ENCODE data around the gene SYTL4. TPM values are rescaled to one million over a fixed set of nuclear protein-coding genes. Genes with fewer than 3 reads are reported as not detected.
"Not testable (repeated sequence)": the region's sequence is repeated elsewhere in the genome, so short reads cannot be mapped to it uniquely, and the experiment has no call there.

Gene SYTL4
- 8.0 and 9.7 TPM in 2 replicates for total RNA-seq (2014; rRNA removed; shearing (Covaris generic))

DNA sequence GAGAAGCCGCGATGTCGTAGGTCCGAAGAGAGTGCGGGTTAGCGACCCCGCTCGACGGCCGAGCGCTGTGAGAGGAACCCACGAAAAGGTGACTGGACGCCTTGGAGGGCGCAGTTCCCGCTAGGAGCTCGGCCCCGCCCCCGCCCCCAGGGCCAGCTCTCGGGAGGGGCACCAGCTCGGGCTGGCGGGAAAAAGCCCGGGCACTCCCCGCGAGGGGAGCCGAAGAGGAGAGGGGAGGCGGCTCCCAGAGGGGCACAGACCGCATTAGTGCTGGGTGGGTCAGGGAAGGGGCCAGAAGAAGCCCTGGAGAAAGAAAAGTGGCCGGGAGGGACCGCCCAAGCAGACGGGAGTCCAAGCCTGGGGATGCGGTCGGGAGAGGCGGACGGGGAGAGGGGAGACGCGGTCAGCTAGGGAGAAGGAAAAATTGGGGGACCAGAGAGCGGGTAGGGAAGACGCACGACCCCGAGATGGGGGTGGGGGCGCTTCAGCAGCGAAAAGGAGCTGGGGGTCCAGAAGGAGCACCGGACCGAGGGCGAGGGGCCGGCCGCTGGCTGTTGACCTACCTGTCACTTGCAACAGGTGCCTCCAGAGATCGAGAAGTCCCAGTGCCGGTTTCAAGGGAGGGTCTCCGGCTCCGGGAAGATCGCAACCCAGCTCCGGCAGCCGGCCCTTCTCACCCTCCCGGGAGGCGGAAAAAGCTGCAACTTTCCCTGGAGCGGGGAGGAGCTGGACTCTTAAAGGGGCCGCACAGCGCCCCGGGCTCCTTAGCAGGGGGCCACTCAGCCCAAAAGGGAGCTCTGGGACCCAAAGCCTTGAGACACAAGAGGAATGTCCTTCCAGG is at the start of gene SYTL4:
TSS of gene SYTL4 (minus strand) at position 681 of the 841 bp plus-strand sequence. CDS start 30,084 bp downstream, outside the sequence.
- Histone ChIP-seq H3K27ac (no peak within 1 kb of the TSS), H3K36me3 (no peaks in the 10 kb centered on the region), H3K4me3 (peak within 1 kb of the TSS; percentile 52), H3K27me3 (replicated peaks) (no peaks in the 10 kb centered on the region), H3K9me3 (replicated peaks) (no peaks in the 10 kb centered on the region), H3K4me1 (replicated peaks) (no peaks in the 10 kb centered on the region)
- DNase-seq (ENCODE audit: low read depth in 1 of 2, low spot score in 2 of 2), result peak; percentile 19 to 40

- DNase-seq (ENCODE audit: low read depth in 1 of 2, low spot score in 2 of 2); H3K36me3 ChIP-seq; H3K27me3 ChIP-seq (replicated peaks): not testable (repeated sequence)
Measured at GRCh38 chrX:100769439-100769838, 37.5 kb upstream of the SYTL4 start.

DNA sequence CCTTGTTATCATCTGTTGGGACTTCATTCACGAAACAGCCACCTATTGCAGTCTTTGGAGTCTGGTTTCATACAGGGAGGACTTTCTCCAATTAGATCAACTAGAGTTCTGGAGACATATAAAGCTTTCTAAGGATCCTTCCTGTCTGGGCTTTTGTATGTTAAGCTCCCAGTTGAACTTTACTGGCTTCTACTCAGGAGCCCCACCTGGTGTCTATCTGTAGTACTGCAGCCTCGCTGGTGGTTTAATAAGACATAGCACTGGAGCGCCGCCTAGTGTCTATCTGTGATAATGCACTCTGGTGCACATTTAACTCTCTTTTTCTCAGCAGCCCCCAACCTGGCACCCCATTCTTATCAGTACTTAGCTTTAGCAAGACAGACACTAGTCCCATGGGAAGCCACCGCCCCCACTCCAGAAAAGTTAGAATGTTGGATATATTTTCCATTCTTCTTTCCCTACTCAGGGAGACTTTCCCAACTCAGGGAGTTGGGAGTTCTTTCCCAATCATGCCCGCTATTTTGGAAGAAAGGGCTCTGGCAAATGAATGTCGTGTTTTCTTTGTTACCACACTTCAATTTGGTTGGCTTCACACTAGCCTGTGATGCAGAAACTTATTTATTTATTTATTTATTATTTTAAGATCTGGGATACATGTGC is 36.9 kb upstream of the SYTL4 start:
- no peaks in the 10 kb centered on the region for H3K4me1 ChIP-seq (replicated peaks)
- DNase-seq (ENCODE audit: low read depth in 1 of 2, low spot score in 2 of 2), result peak; percentile 44 to 76
- H3K27ac ChIP-seq, result no peak overlapping the region

More at GRCh38 chrX:100769439-100769838, 37.5 kb upstream of the SYTL4 start:
- not testable (repeated sequence) for H3K9me3 ChIP-seq (replicated peaks); H3K4me1 ChIP-seq (replicated peaks); H3K27ac ChIP-seq; H3K4me3 ChIP-seq

GRCh38 chrX:100750883-100751282 is 19.0 kb upstream of the SYTL4 start:
- H3K4me3 ChIP-seq, result no peak overlapping the region

More for the DNA sequence above, 36.9 kb upstream of the SYTL4 start:
- H3K36me3 ChIP-seq, result no peaks in the 10 kb centered on the region
- H3K9me3 ChIP-seq (replicated peaks), result no peaks in the 10 kb centered on the region
- H3K4me3 ChIP-seq, result no peak overlapping the region
- H3K27me3 ChIP-seq (replicated peaks), result no peaks in the 10 kb centered on the region

DNA sequence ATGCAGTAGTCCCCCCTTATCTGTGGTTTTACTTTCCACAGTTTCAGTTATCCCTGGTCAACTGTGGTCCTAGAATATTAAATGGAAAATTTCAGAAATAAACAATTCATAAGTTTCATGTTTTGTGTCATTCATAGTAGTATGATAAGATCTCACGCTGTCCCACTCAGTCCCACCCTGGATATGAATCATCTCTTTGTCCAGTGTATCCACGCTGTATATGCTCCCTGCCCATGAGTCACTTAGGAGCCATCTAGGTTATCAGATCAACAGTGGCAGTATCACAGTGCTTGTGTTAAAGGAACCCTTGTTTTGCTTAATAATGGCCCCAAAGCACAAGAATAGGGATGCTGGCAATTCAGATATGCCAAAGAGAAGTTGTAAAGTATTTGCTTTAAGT is 16.2 kb upstream of the SYTL4 start:
- no peaks in the 10 kb centered on the region for H3K9me3 ChIP-seq (replicated peaks)
- no peak for DNase-seq (ENCODE audit: low read depth in 1 of 2, low spot score in 2 of 2)
- no peak overlapping the region for H3K27ac ChIP-seq
- no peaks in the 10 kb centered on the region for H3K27me3 ChIP-seq (replicated peaks)
- H3K4me1 ChIP-seq (replicated peaks), result peaks cover 19% of the 10 kb centered on the region
- no peak overlapping the region for H3K4me3 ChIP-seq
- no peaks in the 10 kb centered on the region for H3K36me3 ChIP-seq

More at GRCh38 chrX:100750883-100751282, 19.0 kb upstream of the SYTL4 start:
- no peaks in the 10 kb centered on the region for H3K27me3 ChIP-seq (replicated peaks)
- peaks cover 14% of the 10 kb centered on the region for H3K4me1 ChIP-seq (replicated peaks)
- H3K27ac ChIP-seq, result no peak overlapping the region
- DNase-seq (ENCODE audit: low read depth in 1 of 2, low spot score in 2 of 2), result no peak
- H3K9me3 ChIP-seq (replicated peaks), result no peaks in the 10 kb centered on the region
- no peaks in the 10 kb centered on the region for H3K36me3 ChIP-seq

GRCh38 chrX:100747703-100748102 is 15.8 kb upstream of the SYTL4 start:
- no peak for DNase-seq (ENCODE audit: low read depth in 1 of 2, low spot score in 2 of 2)
- Histone ChIP-seq H3K27me3 (replicated peaks) (no peaks in the 10 kb centered on the region), H3K27ac (no peak overlapping the region), H3K9me3 (replicated peaks) (no peaks in the 10 kb centered on the region), H3K4me1 (replicated peaks) (peaks cover 19% of the 10 kb centered on the region), H3K4me3 (no peak overlapping the region), H3K36me3 (no peaks in the 10 kb centered on the region)

DNA sequence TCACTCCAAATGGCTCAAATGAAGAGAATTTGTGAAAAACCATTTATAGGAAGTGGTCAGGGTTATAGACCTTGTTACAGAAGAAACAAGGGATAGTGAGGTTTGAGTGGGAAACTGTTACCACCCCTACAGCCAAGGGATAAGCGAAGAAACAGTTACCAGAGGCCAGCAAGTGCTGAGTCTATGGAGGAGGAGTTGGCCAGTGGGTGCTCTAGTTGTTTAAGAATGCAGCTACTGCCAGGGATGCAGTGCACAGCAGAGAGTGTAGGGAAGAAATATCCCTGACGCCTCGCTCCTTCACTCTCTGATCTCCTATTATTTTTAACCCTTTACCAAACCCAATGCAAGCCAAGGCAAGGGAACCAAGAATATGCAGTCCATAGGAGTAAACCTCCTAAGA is 15.2 kb upstream of the SYTL4 start:
- DNase-seq (ENCODE audit: low read depth in 1 of 2, low spot score in 2 of 2), result no peak
- H3K9me3 ChIP-seq (replicated peaks), result no peaks in the 10 kb centered on the region
- peaks cover 19% of the 10 kb centered on the region for H3K4me1 ChIP-seq (replicated peaks)
- H3K36me3 ChIP-seq, result no peaks in the 10 kb centered on the region
- H3K4me3 ChIP-seq, result no peak overlapping the region
- no peak overlapping the region for H3K27ac ChIP-seq
- H3K27me3 ChIP-seq (replicated peaks), result no peaks in the 10 kb centered on the region

DNA sequence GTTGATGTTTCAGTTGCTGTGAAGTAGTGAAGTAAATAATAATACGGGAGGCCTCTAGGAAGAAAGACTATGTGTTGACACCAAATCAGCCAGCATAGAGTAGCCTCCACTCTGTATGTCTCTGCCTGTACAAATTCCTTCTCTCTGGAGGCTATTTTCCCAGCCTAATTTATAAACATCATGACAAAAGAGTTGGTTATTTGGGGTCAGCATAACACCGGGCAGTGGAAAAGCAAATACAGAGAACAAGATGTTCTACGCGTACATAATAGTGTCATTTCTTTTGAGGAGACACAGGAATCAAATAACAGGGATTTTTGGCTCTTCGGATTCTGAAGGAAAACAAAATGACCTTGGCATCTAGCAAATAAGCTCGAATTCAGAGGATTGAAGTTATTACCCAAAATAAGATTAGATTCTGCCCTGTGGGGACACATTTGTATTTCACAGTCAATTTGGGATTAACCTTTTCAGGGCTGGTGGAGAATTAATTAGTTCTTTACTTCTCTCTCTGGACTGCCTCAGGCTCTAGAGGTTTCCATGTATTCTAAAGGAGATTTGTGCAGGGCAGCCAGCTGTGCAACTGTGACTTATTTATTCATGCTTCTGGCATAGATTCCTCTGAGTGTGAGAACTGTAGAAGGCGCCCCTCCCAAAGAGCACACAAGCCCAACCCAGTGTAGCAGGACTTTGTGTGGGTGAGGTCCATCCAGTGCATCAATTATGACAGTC is 14.1 kb upstream of the SYTL4 start:
- H3K4me1 ChIP-seq (replicated peaks), result peaks cover 19% of the 10 kb centered on the region
- DNase-seq (ENCODE audit: low read depth in 1 of 2, low spot score in 2 of 2), result no peak
- no peak overlapping the region for H3K27ac ChIP-seq
- no peaks in the 10 kb centered on the region for H3K36me3 ChIP-seq
- no peaks in the 10 kb centered on the region for H3K9me3 ChIP-seq (replicated peaks)
- H3K27me3 ChIP-seq (replicated peaks), result no peaks in the 10 kb centered on the region
- no peak overlapping the region for H3K4me3 ChIP-seq

- no peak for DNase-seq (ENCODE audit: low read depth in 1 of 2, low spot score in 2 of 2)
- H3K4me1 ChIP-seq (replicated peaks), result peaks cover 19% of the 10 kb centered on the region
- no peaks in the 10 kb centered on the region for H3K9me3 ChIP-seq (replicated peaks)
- H3K36me3 ChIP-seq, result no peaks in the 10 kb centered on the region
- H3K4me3 ChIP-seq, result no peak overlapping the region
- no peak overlapping the region for H3K27ac ChIP-seq
- H3K27me3 ChIP-seq (replicated peaks), result no peaks in the 10 kb centered on the region
Measured at GRCh38 chrX:100745205-100745604, 13.3 kb upstream of the SYTL4 start.

DNA sequence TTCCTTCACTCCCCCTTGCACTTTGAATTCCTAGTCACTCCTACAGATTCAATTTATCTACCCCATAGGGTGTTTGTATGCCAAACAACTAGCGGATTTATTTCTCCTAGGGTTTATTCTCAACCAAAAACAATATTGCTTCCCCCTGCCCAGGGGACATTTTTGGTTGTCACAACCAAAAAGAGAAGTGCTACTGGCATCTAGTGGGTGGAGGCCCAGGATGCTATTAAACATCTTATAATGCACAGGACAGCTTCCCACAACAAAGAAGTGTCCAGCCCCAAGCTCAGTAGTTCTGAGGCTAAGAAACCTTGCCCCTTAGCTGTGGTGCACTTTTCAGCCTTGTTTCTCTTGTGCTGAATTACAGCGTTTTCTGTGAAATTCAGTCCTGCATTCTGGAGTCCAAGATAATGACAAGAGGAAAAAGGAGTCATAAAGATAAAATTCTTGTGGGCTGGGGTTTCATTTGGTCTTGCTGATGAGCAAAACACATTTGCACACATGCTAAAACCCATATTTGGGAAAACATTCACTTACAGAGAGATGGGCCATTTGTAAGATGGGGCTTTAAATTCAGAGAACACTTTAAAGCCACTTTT is 11.2 kb upstream of the SYTL4 start:
- H3K9me3 ChIP-seq (replicated peaks), result no peaks in the 10 kb centered on the region
- H3K4me3 ChIP-seq, result no peak overlapping the region
- no peak for DNase-seq (ENCODE audit: low read depth in 1 of 2, low spot score in 2 of 2)
- peaks cover 16% of the 10 kb centered on the region for H3K4me1 ChIP-seq (replicated peaks)
- no peak overlapping the region for H3K27ac ChIP-seq
- H3K36me3 ChIP-seq, result no peaks in the 10 kb centered on the region
- H3K27me3 ChIP-seq (replicated peaks), result no peaks in the 10 kb centered on the region

GRCh38 chrX:100724006-100724405 is 7.9 kb downstream of the SYTL4 start:
- H3K27ac ChIP-seq; DNase-seq (ENCODE audit: low read depth in 1 of 2, low spot score in 2 of 2); H3K4me3 ChIP-seq; H3K27me3 ChIP-seq (replicated peaks); H3K9me3 ChIP-seq (replicated peaks); H3K4me1 ChIP-seq (replicated peaks); H3K36me3 ChIP-seq: not testable (repeated sequence)

GRCh38 chrX:100721328-100721727 is 10.6 kb downstream of the SYTL4 start:
- no peak overlapping the region for H3K27ac ChIP-seq
- H3K4me1 ChIP-seq (replicated peaks), result no peaks in the 10 kb centered on the region
- no peak for DNase-seq (ENCODE audit: low read depth in 1 of 2, low spot score in 2 of 2)
- H3K9me3 ChIP-seq (replicated peaks), result no peaks in the 10 kb centered on the region
- no peaks in the 10 kb centered on the region for H3K36me3 ChIP-seq
- no peaks in the 10 kb centered on the region for H3K27me3 ChIP-seq (replicated peaks)
- no peak overlapping the region for H3K4me3 ChIP-seq

- no peak overlapping the region for H3K27ac ChIP-seq
- no peaks in the 10 kb centered on the region for H3K4me1 ChIP-seq (replicated peaks)
- H3K27me3 ChIP-seq (replicated peaks), result no peaks in the 10 kb centered on the region
- DNase-seq (ENCODE audit: low read depth in 1 of 2, low spot score in 2 of 2), result no peak
- no peaks in the 10 kb centered on the region for H3K9me3 ChIP-seq (replicated peaks)
- no peaks in the 10 kb centered on the region for H3K36me3 ChIP-seq
- H3K4me3 ChIP-seq, result no peak overlapping the region
Measured at GRCh38 chrX:100720301-100720700, 11.6 kb downstream of the SYTL4 start.
